HCT116 (cell line): ENCODE results near the gene DCP1B.

ENCODE experiments used
- CTCF ChIP-seq, 3 experiments: fragments of 200-600 bp in 1 of 3; sonication (generic) in 1 of 3; IDR thresholded peaks in 2 of 3; conservative IDR thresholded peaks in 1 of 3; 2 replicates each; pipeline ENCODE4 v1.5.1; 2012 to 2017; ENCODE audit warnings: low read depth in 2 of 3, low read length in 2 of 3, antibody characterized with exemption in 1 of 3, borderline replicate concordance in 1 of 3, control low read depth in 1 of 3, mild to moderate bottlenecking in 1 of 3, mixed read lengths in 1 of 3, mixed run types in 1 of 3, moderate library complexity in 1 of 3; ENCODE audit not compliant: insufficient read depth in 1 of 3
- EGR1 ChIP-seq: IDR thresholded peaks from 2 replicates; pipeline ENCODE4 v1.6.1; 2012; ENCODE audit warnings: low read depth
- EZH2 ChIP-seq: fragments of 200-600 bp; sonication (generic); IDR thresholded peaks from 2 replicates; pipeline ENCODE4 v1.6.1; 2017; ENCODE audit warnings: antibody characterized with exemption, mixed run types
- MAX ChIP-seq: IDR thresholded peaks from 2 replicates; pipeline ENCODE4 v1.6.1; 2012
- POLR2A ChIP-seq: IDR thresholded peaks from 2 replicates; pipeline ENCODE4 v1.7.0; 2011; ENCODE audit warnings: borderline replicate concordance; ENCODE audit not compliant: insufficient read depth, insufficient read length; ENCODE audit errors: extremely low read depth
- POLR2AphosphoS5 ChIP-seq: IDR thresholded peaks from 2 replicates; pipeline ENCODE4 v1.6.1; 2011; ENCODE audit warnings: mild to moderate bottlenecking, low read depth, low read length, moderate library complexity
- RAD21 ChIP-seq: IDR thresholded peaks from 2 replicates; pipeline ENCODE4 v1.6.1; 2012; ENCODE audit warnings: low read depth, mild to moderate bottlenecking
- REST ChIP-seq: IDR thresholded peaks from 2 replicates; pipeline ENCODE4 v1.6.1; 2012; ENCODE audit warnings: low read depth
- SIN3A ChIP-seq: IDR thresholded peaks from 2 replicates; pipeline ENCODE4 v1.6.1; 2012; ENCODE audit warnings: low read depth
- SP1 ChIP-seq: IDR thresholded peaks from 2 replicates; pipeline ENCODE4 v1.6.1; 2012; ENCODE audit warnings: low read depth
- SRF ChIP-seq: IDR thresholded peaks from 2 replicates; pipeline ENCODE4 v1.6.1; 2012; ENCODE audit warnings: low read depth
- YY1 ChIP-seq: IDR thresholded peaks from 2 replicates; pipeline ENCODE4 v1.6.1; 2011; ENCODE audit warnings: low read length, low read depth, moderate library complexity, mild to moderate bottlenecking; ENCODE audit not compliant: insufficient replicate concordance; ENCODE audit errors: extremely low read depth
- ZNF274 ChIP-seq: fragments of 200-500 bp; sonication (Bioruptor generic); IDR thresholded peaks from 2 replicates; pipeline ENCODE4 v1.6.1; 2014; ENCODE audit warnings: mild to moderate bottlenecking, low read depth, low read length, inconsistent platforms

- no peak for TF ChIP-seq REST
- no peak for TF ChIP-seq EZH2
- TF ChIP-seq CTCF (IDR thresholded peaks at IDR 0.05 in 2 of 3, conservative IDR thresholded peaks at IDR 0.05 in 1 of 3; ENCODE audit: borderline replicate concordance in 1 of 3, insufficient read depth in 1 of 3, low read depth in 2 of 3, low read length in 2 of 3) = no peak
- no peak for TF ChIP-seq POLR2A
- no peak for TF ChIP-seq SIN3A
- no peak for TF ChIP-seq ZNF274
- TF ChIP-seq YY1 = no peak
- no peak for TF ChIP-seq EGR1
- no peak for TF ChIP-seq SP1
- no peak for TF ChIP-seq RAD21
- TF ChIP-seq POLR2AphosphoS5 = no peak
- no peak for TF ChIP-seq MAX
- TF ChIP-seq SRF = no peak
These were observed 13.5 kb upstream of the DCP1B start for GRCh38 chr12:2017546-2018337.
